ENCODE data around the gene FOXI3.

The FOXI3 gene

GRCh38 chr2:88452565-88452905, at the start of gene FOXI3:
FOXI3 (minus strand) TSS chr2:88452693; CDS start chr2:88452535, 158 bp downstream.
- in situ Hi-C loops (cut with HindIII; ENCODE audit: low sequenced_read_pairs): no loop called here

- in situ Hi-C loops (cut with HindIII; ENCODE audit: low sequenced_read_pairs): no loop called here
Measured at GRCh38 chr2:88500691-88501090, 48.2 kb upstream of the FOXI3 start.

- in situ Hi-C loops (cut with HindIII; ENCODE audit: low sequenced_read_pairs): no loop called here
Measured at GRCh38 chr2:88499204-88499603, 46.7 kb upstream of the FOXI3 start.

GRCh38 chr2:88493481-88493880, 41.0 kb upstream of the FOXI3 start:
- in situ Hi-C loops (cut with HindIII; ENCODE audit: low sequenced_read_pairs): no loop called here

- in situ Hi-C loops (cut with HindIII; ENCODE audit: low sequenced_read_pairs): no loop called here
Measured at GRCh38 chr2:88492002-88492401, 39.5 kb upstream of the FOXI3 start.

- in situ Hi-C loops (cut with HindIII; ENCODE audit: low sequenced_read_pairs): no loop called here
Measured at GRCh38 chr2:88489181-88489580, 36.7 kb upstream of the FOXI3 start.

GRCh38 chr2:88483200-88483599, 30.7 kb upstream of the FOXI3 start:
- in situ Hi-C loops (cut with HindIII; ENCODE audit: low sequenced_read_pairs): no loop called here

- in situ Hi-C loops (cut with HindIII; ENCODE audit: low sequenced_read_pairs): no loop called here
Measured at GRCh38 chr2:88481691-88482336, 29.3 kb upstream of the FOXI3 start.

GRCh38 chr2:88472811-88473210, 20.3 kb upstream of the FOXI3 start:
- in situ Hi-C loops (cut with HindIII; ENCODE audit: low sequenced_read_pairs): no loop called here

- in situ Hi-C loops (cut with HindIII; ENCODE audit: low sequenced_read_pairs): no loop called here
Measured at GRCh38 chr2:88471083-88471942, 18.8 kb upstream of the FOXI3 start.

GRCh38 chr2:88469202-88470114, 17.0 kb upstream of the FOXI3 start:
- in situ Hi-C loops (cut with HindIII; ENCODE audit: low sequenced_read_pairs): no loop called here

GRCh38 chr2:88464153-88464552, 11.7 kb upstream of the FOXI3 start:
- in situ Hi-C loops (cut with HindIII; ENCODE audit: low sequenced_read_pairs): no loop called here

GRCh38 chr2:88458633-88459032, 6.1 kb upstream of the FOXI3 start:
- in situ Hi-C loops (cut with HindIII; ENCODE audit: low sequenced_read_pairs): no loop called here

GRCh38 chr2:88452980-88453582, 588 bp upstream of the FOXI3 start:
- in situ Hi-C loops (cut with HindIII; ENCODE audit: low sequenced_read_pairs): no loop called here

- in situ Hi-C loops (cut with HindIII; ENCODE audit: low sequenced_read_pairs): no loop called here
Measured at GRCh38 chr2:88451811-88452564, 505 bp downstream of the FOXI3 start.

GRCh38 chr2:88450925-88451810, 1.3 kb downstream of the FOXI3 start:
- in situ Hi-C loops (cut with HindIII; ENCODE audit: low sequenced_read_pairs): no loop called here

- in situ Hi-C loops (cut with HindIII; ENCODE audit: low sequenced_read_pairs): no loop called here
Measured at GRCh38 chr2:88450186-88450585, 2.3 kb downstream of the FOXI3 start.

GRCh38 chr2:88448248-88448647, 4.2 kb downstream of the FOXI3 start:
- in situ Hi-C loops (cut with HindIII; ENCODE audit: low sequenced_read_pairs): no loop called here

GRCh38 chr2:88443353-88443938, 9.0 kb downstream of the FOXI3 start:
- in situ Hi-C loops (cut with HindIII; ENCODE audit: low sequenced_read_pairs): no loop called here

All from DLD1 (cell line).